Osteocyte (in vitro differentiated cells): Measurements from ENCODE around the gene OCSTAMP. TPM values are rescaled to one million over a fixed set of nuclear protein-coding genes. Genes with fewer than 3 reads are reported as not detected.

Source experiments
- DNase-seq: peaks from one replicate; pipeline ENCODE4 v3.0.0; 2021; ENCODE audit warnings: mixed read lengths; ENCODE audit not compliant: unreplicated experiment; ENCODE audit errors: extremely low spot score
- H3K27ac Mint-ChIP-seq: one replicate; pipeline ENCODE4 v1.8.0; 2021; ENCODE audit warnings: mild to moderate bottlenecking, mixed read lengths; ENCODE audit not compliant: unreplicated experiment
- H3K27me3 Mint-ChIP-seq: one replicate; pipeline ENCODE4 v1.8.0; 2021; ENCODE audit warnings: mixed read lengths; ENCODE audit not compliant: unreplicated experiment
- H3K36me3 Mint-ChIP-seq: one replicate; pipeline ENCODE4 v1.8.0; 2021; ENCODE audit warnings: mixed read lengths; ENCODE audit not compliant: unreplicated experiment
- H3K4me1 Mint-ChIP-seq: one replicate; pipeline ENCODE4 v1.8.0; 2021; ENCODE audit warnings: mixed read lengths; ENCODE audit not compliant: unreplicated experiment
- H3K4me3 Mint-ChIP-seq: one replicate; pipeline ENCODE4 v1.8.0; 2021; ENCODE audit warnings: mild to moderate bottlenecking, moderate library complexity, mixed read lengths; ENCODE audit not compliant: unreplicated experiment
- H3K9me3 Mint-ChIP-seq: one replicate; pipeline ENCODE4 v1.8.0; 2021; ENCODE audit warnings: mixed read lengths; ENCODE audit not compliant: unreplicated experiment
- CTCF ChIP-seq: fragments of 200-600 bp; sonication (generic); IDR thresholded peaks from 2 replicates; pipeline ENCODE4 v1.5.0; 2021; ENCODE audit warnings: antibody characterized with exemption, mild to moderate bottlenecking, moderate library complexity
- total RNA-seq: library from RNA; stranded (reverse); gene quantifications from 2 replicates; pipeline ENCODE4 v1.2.1, GENCODE V29; 2021

The OCSTAMP gene
- total RNA-seq, 1 donor from 2014 or later, result not detected

GRCh38 chr20:46583411-46584214 lies 33.2 kb upstream of the OCSTAMP start:
- DNase-seq, result no peak
- H3K27me3 Mint-ChIP-seq, result peaks cover 12% of the 10 kb centered on the region
- no peak overlapping the region for H3K4me3 Mint-ChIP-seq
- no peaks in the 10 kb centered on the region for H3K9me3 Mint-ChIP-seq
- H3K27ac Mint-ChIP-seq, result no peak overlapping the region
- no peak for TF ChIP-seq CTCF
- no peaks in the 10 kb centered on the region for H3K36me3 Mint-ChIP-seq
- no peaks in the 10 kb centered on the region for H3K4me1 Mint-ChIP-seq

GRCh38 chr20:46582648-46583047 lies 32.2 kb upstream of the OCSTAMP start:
- DNase-seq, result no peak
- H3K27ac Mint-ChIP-seq, result no peak overlapping the region
- H3K4me3 Mint-ChIP-seq, result no peak overlapping the region
- H3K36me3 Mint-ChIP-seq, result no peaks in the 10 kb centered on the region
- H3K27me3 Mint-ChIP-seq, result peaks cover 12% of the 10 kb centered on the region
- no peak for TF ChIP-seq CTCF
- H3K4me1 Mint-ChIP-seq, result no peaks in the 10 kb centered on the region
- H3K9me3 Mint-ChIP-seq, result no peaks in the 10 kb centered on the region

GRCh38 chr20:46581391-46581790 lies 30.9 kb upstream of the OCSTAMP start:
- Mint-ChIP-seq H3K9me3 (no peaks in the 10 kb centered on the region), H3K27ac (no peak overlapping the region), H3K36me3 (no peaks in the 10 kb centered on the region), H3K27me3 (peaks cover 12% of the 10 kb centered on the region), H3K4me3 (no peak overlapping the region), H3K4me1 (no peaks in the 10 kb centered on the region)
- DNase-seq, result no peak
- no peak for TF ChIP-seq CTCF

- H3K9me3 Mint-ChIP-seq, result no peaks in the 10 kb centered on the region
- H3K4me1 Mint-ChIP-seq, result no peaks in the 10 kb centered on the region
- H3K36me3 Mint-ChIP-seq, result no peaks in the 10 kb centered on the region
- no peak for TF ChIP-seq CTCF
- DNase-seq, result no peak
- H3K4me3 Mint-ChIP-seq, result no peak overlapping the region
- H3K27me3 Mint-ChIP-seq, result peaks cover 12% of the 10 kb centered on the region
- no peak overlapping the region for H3K27ac Mint-ChIP-seq
Measured at GRCh38 chr20:46580613-46581205, 30.3 kb upstream of the OCSTAMP start.

- H3K27ac Mint-ChIP-seq, result no peak overlapping the region
- no peak for DNase-seq
- no peaks in the 10 kb centered on the region for H3K9me3 Mint-ChIP-seq
- TF ChIP-seq CTCF, result no peak
- no peaks in the 10 kb centered on the region for H3K4me1 Mint-ChIP-seq
- peaks cover 7% of the 10 kb centered on the region for H3K27me3 Mint-ChIP-seq
- no peaks in the 10 kb centered on the region for H3K36me3 Mint-ChIP-seq
- no peak overlapping the region for H3K4me3 Mint-ChIP-seq
Measured at GRCh38 chr20:46578745-46579144, 28.3 kb upstream of the OCSTAMP start.
